CD4-positive, alpha-beta T cell treated with Interferon gamma for 1 hour (primary cell): ENCODE results near the gene VSTM2B.
"Not testable (repeated sequence)": the region's sequence is repeated elsewhere in the genome, so short reads cannot be mapped to it uniquely, and the experiment has no call there.

Experiments used
- DNase-seq: peaks from one replicate; pipeline ENCODE4 v3.0.0-alpha.2; 2020

VSTM2B gene

DNA sequence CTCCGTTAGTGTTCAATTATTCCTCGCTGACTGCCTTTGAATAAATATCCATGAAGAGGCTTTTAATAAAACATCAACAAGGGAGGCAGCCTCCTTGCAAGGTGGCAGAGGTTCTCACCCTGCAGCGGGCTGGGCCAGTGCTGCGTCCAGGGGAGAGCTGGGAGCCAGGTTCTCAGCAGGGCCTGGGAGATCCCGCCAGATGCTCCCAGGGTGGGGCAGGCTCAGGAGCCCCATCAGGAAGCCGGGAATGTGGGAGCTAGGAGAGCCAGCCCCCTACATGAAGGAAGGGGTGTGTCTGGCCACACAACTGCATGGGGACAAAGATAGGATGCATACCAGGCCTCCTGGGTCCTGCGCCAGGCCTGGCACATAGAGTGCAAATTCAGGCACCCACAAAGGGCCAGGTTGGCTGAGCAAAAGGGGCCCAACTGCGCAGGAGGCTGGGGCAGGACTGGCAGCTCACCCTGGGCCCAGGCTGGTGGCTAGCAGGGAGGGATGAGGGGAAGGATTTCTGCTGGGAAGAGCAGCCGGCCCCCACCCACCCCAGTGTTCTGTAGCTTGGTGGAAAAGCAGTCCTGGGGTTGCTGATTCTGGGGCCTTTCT, 22.8 kb downstream of the VSTM2B start:
- no peak for DNase-seq

DNA sequence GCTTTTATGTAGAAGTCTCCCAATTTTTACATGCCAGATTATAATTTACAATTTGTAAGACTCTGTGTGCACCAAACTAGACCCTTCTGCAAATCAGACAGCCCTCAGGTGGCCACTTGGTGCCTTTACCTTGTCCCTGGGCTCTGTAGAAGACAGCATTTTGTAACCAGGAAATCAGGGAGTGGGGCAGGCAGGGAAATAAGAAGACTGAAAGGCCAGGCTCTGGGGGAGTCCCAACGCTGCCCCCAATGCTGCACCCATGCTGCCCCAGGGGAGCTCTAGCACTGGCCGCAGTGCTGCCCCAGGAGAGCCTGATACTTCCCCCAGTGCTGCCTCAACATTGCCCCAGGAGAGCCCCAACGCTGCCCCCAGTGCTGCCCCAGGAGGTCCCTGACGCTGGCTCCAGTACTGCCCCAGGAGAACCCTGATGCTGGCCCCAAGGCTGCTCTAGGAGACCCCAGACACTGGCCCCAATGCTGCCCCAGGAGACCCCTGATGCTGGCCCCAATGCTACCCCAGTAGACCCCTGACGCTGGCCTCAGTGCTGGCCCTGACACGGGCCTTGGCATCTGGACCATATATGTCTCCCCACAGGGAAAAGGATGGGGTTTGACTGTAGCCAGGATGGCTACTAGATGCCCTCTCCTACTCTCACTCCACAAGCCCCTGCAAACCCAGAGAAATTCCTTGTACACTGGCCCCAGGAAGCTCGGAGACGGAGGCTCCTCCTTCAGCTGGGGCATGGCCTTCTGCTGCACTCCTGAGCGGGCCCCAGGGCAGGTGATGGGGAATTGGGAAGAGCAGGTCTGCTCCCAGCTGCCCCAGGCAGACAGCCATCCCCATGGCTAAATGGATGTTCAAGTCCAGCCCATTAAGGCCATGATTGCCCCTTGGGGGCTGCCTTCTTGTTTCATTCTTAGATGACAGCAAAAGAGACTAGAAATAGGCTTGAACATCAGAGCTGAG, 23.6 kb downstream of the VSTM2B start:
- DNase-seq, result no peak

DNA sequence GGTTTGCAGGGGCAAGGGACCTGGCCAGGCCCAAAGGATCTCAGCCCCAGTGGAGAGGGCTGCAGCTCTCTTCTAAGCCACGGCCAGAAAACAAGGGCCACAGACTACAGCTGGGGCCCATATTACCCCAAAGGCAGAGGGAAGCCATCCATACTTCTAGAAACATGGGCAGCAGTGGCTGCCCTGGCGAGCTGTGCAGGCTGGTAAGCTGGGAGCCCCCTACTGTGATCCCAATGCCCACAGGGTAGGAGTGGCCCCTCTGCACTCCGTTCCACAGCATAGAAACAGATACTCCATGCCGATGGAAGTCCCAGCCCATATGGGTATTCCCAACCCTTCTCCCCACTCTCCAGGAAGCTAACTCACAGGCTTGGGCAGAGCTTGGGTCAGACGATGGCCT, 25.1 kb downstream of the VSTM2B start:
- no peak for DNase-seq

DNA sequence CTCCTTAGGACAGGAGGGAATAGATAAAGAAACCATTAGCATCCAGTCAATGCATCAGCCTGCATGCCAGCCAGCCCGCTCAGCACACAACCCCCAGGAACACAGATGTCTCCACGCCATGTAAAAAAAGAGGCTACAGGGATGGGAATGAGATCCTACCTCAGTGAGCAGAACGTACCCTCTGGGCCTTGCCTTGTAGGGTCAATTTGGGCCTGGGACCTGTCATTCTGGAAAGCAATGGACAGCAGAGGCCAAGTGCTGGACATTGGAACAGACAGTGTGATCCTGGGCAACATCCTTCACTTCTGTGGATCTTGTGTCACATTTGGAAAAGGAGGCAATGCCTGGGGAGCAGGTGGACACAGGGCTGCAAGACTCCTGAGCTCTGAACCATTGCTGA, 26.0 kb downstream of the VSTM2B start:
- DNase-seq, result no peak

DNA sequence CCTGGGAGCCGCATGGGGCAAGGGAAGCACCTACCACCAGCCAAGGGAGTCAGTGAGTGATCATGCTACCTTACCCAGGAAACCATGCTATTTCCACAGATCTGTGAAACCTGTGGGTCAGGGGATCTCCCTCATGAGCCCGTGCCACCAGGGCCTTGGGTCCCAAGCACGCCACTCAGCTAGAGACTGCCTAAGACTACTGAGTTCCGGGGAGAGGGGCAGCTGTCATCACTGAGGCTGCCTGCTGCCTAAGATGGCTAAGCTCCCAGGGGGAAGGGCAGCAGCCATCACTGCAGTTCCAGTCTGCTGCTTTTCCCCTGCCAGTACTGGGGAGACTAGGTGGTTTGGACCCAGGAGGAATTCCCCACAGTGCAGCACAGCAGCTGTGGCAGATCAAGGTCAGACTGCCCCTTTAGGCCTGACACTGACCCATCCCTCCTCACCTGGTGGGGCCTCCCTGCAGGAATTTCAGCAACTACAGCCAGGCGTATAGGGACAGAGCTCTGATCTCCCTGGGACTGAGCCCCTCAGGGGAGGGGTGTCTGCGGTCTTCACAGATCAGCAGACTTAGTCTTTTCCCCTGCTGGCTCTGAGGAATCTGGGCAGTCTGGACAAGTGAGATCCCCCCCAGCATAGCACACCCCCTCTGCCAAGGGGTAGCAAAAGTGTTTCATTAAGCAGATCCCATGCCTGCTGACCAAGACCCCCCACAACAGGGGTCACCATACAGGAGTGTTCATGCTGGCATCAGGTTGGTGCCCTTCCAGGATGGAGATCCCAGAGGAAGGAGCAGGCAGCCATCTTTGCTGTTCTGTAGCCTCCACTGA, 26.9 kb downstream of the VSTM2B start:
- no peak for DNase-seq

DNA sequence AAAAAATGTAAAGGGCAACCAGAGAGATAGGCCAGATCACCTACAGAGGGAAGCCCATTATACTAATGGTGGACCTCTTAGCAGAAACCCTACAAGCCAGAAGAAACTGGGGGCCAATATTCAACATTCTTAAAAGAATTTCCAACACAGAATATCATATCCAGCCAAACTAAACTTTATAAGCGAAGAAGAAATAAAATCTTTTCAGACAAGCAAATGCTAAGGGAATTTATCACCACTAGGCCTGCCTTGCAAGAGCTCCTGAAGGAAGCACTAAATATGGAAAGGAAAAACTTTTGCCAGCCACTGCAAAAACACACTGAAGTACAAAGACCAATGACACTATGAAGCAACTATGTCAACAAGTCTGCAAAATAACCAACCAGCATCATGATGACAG, 28.4 kb downstream of the VSTM2B start:
- no peak for DNase-seq

DNA sequence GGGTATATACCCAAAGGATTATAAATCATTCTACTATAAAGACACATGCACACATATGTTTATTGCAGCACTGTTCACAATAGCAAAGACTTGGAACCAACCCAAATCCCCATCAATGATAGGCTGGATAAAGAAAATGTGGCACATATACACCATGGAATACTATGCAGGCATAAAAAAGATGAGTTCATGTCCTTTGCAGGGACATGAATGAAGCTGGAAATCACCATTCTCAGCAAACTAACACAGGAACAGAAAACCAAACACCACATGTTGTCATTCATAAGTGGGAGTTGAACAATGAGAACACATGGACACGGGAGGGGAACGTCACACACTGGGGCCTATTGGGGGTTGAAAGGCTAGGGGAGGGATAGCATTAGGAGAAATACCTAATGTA, 33.3 kb downstream of the VSTM2B start:
- not testable (repeated sequence) for DNase-seq

DNA sequence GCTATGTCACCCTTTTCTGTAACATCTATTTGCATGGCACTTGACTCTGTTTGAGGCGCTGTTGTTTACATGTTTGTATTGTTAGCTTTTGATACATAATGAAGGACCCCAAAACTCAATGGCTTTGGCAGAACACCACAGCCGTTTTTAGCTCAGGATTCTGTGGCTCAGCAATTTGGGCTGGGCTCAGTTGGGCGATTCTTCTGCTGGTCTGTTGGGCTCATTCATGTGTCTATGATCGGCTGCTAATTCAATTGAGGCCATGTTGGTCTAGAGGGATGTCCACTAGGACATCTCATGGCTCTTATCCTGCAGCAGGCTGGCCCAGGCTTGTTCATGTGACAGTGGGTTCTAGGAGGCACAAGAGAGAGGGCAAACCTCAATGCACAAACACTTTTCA, 33.9 kb downstream of the VSTM2B start:
- no peak for DNase-seq

DNA sequence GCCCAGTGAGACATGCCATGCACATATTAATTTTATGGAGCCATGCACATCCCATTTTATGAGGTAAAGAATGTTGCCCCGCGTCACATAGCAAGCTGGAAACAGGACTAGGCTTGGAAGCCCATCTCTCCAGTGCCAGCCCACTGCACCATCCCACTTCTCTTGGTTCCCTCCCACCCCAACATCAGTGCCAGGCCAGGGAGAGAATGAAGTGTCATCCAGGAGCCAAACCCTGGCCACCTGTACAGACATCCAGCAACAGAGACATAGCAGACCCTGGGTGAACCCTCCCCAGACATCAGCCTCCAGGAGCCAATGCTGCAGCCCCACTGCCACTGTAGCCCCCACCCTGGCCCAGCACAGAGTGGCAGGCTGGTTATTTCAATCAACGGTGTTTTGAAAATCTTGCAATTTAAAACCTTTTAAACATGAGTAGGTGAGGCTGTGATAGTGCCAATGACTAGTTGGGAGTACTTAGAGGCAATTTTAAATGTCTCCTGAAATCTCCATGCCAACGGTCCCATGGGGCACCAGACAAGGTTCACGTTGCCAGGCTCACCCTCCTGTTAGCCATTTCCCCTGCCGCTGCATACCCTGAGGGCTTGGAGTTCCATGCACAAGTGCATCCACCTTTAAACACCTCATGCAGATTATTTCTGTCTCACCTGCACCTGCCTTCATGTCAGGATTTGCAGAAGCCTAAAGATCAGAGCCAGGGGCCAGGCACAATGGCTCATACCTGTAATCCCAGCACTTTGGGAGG, 34.7 kb downstream of the VSTM2B start:
- no peak for DNase-seq

DNA sequence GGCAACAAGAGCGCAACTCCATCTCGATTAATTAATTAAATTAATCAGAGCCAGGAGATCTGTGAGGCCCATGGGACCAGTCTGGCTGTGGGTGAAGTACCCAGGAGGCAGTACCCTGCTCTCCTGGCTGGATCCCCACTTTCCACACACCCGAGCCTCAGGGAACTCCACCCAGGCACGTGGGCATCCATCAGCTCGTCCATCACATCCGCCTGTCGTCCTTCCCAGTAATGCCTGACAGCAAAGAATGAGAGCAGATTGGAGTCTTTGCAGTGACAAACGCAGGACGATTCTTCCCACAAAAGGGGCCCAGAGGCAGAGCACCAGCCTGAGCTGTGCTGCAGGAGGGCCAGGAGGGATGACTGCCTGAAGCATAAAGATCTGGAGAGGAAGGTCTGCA, 35.8 kb downstream of the VSTM2B start:
- DNase-seq, result no peak

DNA sequence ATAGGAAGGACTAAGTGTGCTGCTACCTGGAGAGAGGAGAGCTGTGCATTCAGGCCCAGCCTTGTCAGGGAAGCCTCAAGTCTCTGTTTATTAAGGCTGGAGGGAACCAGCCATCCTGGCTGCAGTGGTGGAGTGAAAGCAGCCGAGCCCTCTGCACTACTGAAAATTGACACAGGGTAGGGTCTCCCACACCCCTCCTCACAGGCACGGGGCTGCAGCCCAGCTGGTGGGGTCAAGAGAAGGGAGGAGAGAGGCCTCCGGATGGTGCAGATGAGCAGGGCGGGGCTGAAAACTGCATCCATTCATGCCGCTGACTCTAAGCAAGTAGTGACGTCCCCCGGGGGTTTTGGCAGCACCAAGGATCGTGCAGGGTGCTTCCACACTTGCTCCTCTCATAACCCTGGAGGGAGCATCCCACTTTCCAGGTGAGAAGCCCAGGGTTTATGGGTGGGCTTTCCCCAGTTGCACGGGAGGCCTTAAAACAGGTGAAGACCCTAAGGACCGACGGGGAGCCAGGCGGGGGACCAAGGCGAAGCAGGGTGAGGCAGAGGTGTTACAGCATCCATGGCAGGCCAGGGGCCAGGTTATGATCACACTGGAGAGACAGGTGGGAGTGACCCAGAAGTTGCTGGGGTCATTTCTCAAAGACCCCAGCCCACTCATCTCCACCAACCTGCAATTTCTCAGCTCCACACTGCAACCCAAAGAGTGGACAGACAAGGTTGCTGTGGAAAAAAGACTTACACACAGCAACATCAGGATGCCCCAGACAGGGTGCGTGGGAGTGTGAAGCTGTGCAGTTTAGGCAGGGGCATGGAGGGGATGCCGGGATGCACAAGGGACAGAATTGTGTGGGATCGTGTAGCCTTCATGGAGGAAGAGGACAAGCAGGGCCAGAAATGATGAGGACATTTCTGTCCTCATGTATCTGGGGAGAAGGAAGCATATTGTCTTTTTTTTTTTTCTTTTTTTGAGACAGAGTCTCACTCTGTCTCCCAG, 36.8 kb downstream of the VSTM2B start:
- no peak for DNase-seq

DNA sequence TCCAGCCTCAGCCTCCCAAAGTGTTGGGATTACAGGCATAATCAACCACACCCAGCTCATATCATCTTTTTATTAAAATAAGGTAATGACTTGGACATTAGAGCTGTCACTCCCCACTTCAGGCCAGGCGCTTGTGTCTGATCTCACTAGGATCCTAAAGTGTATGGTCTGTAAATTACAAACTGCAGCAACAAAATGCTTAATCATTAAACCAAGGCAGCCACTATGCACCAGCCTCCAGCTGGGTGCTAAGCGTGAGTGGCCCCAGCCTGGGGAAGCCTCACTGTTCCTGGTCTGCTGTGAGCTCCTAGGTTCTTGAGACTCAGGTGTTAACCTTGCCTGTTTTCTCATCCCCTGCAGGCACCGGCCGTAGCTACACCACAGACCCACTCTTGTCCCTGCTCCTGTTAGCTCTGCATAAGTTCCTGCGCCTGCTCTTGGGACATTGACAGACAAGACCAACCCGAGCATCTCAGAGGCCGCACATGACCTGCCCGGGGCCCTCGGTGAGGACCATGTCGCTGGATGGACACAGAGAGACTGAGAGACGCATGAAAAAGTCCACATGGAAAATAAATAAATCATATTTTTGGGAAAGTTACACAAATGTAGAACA, 37.8 kb downstream of the VSTM2B start:
- no peak for DNase-seq

DNA sequence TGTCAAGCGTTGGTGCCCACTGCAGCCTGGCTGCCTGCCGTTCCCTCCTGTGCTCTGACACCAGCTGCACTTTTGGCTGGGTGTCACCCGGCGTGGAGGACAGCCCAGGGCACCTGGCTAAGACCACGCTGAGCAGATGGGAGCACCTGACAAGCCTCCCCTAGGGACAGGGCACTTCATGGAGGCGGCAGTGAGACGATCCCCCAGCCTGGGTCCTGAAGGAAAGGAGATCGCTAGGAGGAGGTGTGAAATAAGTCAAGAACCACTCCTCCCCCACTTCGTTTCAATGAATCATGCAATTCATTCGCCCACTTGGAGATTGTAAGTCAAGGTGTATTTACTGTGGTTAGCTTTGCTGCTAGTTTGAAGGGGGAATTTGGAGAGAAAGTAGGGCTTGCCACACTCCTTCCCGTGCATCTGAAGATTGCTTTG, 38.8 kb downstream of the VSTM2B start:
- no peak for DNase-seq

DNA sequence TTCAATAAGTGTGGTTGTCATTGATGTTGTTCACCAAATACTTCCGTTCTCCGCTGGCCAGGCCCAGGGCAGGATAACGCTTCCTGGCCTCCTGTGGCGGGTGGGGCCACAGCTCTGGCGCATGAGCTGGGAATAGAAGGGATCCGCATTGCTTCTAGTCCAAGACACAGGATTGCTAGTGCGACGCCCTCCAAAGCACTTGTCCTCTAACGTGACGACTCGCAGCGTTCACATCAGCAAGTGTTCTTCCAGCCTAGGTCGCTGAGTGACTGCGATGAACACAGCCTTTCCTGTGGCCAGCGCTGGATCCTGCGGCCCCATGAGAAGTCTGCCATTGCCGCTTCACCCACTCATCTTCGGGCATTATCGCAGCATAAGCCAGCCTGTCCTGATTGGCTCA, 39.4 kb downstream of the VSTM2B start:
- DNase-seq, result no peak

DNA sequence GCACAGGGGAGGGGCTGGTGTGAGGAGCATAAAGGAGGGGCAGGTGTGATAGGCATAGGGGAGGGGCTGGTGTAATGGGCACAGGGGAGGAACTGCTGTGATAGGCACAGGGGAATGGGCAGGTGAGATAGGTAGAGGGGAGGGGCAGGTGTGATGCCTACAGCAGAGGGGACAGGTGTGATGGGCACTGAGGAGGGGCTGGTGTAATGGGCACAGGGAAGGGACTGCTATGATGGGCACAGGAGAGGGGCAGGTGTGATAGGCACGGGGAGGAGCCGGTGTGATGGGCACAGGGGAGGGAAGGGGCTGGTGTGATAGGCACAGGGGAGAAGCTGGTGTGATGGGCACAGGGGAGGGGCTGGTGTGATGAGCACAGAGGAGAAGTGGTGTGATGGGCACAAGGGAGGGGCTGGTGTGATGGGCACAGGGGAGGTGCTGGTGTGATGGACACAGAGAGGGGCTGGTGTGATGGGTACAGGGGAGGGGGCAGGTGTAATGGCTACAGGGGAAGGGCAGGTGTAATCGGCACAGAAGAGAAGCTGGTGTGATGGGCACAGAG, 40.8 kb downstream of the VSTM2B start:
- DNase-seq, result no peak

DNA sequence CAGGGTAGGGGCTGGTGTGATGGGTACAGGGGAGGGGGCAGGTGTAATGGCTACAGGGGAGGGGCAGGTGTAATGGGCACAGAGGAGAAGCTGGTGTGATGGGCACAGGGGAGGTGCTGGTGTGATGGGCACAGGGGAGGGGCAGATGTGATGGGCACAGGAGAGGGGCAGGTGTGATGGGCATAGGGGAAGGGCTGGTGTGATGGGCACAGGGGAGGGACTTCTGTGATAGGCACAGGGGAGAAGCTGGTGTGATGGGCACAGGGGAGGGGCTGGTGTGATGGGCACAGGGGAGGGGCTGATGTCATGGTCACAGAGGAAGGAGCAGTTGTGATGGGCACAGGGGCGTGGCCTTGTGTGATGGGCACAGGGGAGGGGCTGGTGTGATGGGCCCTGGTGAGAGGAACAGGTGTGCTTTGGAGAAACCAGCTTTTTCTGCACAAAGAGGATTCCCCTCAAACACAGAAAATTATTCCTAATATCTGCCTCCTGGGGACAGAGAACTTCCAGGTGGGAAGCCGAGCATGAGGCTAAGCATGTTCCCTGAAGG, 41.6 kb downstream of the VSTM2B start:
- DNase-seq, result no peak

DNA sequence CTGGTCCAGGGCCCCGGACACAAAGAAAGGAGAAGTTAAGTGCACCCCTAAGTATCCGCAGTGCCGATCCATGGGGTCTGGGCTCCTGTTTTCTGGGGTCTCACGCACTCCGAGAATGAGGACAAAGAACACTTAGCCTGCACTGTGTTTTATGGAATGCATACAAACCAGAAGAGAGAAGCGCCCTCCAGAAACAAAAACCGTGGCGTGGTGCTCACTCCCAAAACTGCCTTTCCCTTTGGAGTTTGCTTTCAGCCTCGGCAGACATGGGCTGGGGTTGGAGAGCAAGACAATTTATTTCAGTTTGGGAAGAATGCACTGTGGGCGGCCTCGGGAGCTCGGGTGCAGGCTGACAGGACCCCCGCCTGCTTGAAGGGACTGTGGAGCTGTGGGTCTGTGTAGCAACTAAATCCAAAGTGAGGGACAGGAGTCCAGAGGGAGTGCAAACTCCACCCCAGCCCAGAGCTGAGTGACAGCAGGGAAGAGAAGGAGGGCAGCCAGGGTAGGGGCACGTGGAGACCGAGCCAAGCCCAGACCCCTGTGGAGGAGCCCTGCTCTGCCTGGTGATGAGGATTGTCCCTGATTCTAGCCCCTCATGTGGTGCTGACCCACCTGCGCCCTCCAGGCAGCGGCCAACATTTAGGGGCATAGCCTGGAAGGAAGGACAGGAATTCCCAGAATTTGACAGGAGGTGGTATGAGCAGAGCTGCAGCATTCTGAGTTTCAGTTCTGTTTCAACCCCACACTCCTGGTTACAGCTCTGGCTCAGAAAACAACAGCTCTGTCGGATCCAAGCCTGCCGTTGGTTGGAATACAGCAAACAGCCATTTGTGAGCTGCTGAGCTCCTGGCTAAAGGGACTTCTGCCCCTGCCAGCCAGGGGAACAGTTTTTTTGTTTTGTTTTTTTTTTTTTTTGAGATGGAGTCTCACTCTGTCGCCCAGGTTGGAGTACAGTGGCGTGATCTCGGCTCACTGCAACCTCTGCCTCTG, 42.5 kb downstream of the VSTM2B start:
- no peak for DNase-seq

DNA sequence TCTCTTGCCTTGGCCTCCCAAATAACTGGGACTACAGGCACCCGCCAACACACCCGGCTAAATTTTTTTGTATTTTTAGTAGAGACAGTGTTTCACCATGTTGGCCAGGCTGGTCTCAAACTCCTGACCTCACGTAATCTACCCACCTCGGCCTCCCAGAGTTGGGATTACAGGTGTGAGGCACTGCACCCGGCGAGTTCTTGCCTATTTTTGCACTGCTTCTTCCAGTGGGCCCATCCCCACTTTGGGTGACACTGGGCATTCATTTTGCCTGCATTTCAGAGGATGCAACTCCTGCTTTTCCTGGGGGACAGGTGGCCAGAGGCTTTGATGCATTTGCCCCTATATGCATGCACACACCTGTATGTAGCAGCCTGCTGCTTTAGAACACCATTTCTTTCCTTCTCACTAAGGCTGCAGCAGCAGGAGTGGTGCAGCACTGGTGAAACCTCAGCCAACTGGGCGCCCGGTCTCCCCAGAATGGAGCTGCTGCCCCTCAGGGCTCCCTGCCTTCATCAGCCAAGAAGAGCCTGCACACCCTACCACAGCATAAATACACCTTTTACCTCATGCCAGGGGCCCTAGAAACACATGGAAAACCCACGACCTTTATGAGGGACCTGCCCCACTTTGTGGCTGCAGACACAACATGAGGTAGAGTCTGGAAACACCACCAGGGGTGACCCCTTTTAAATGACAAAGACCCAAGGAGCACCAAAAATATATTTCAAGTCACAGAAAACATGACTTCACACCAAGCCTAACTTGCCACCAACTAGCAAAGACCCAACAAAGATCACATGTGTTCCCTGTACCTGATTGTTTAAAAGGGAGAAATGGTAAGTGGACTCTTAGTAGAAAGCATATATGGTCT, 43.5 kb downstream of the VSTM2B start:
- no peak for DNase-seq
